Astrocyte (in vitro differentiated cells and primary cell): ENCODE measurements around the gene PTCD2. TPM values are rescaled to one million over a fixed set of nuclear protein-coding genes. Genes with fewer than 3 reads are reported as not detected.

ENCODE experiments used
- DNase-seq: peaks from one replicate; pipeline ENCODE4 v3.0.0-alpha.2; 2010; ENCODE audit warnings: low read depth
- FAIRE-seq: peaks from 2 replicates; lab custom pipeline; 2011; peaks lifted over from hg19 to GRCh38; lab: Jason Lieb, UNC
- H2AFZ ChIP-seq: 2 replicates; pipeline ENCODE4 v1.6.0; 2012; ENCODE audit warnings: low read depth, low read length, inconsistent platforms
- H3K27ac ChIP-seq: 2 replicates; pipeline ENCODE4 v1.5.1; 2011; ENCODE audit warnings: low read depth, low read length, inconsistent platforms
- H3K27me3 ChIP-seq: 2 replicates; pipeline ENCODE4 v1.6.0; 2011; ENCODE audit warnings: low read length, inconsistent platforms; ENCODE audit not compliant: insufficient read depth
- H3K36me3 ChIP-seq: 2 replicates; pipeline ENCODE4 v1.5.1; 2011; ENCODE audit warnings: low read length, inconsistent platforms; ENCODE audit not compliant: insufficient read depth
- H3K4me1 ChIP-seq: 2 replicates; pipeline ENCODE4 v1.5.1; 2011; ENCODE audit warnings: low read length, inconsistent platforms; ENCODE audit not compliant: insufficient read depth
- H3K4me2 ChIP-seq: 2 replicates; pipeline ENCODE4 v1.6.0; 2012; ENCODE audit warnings: low read length, inconsistent platforms
- H3K4me3 ChIP-seq: 2 replicates; pipeline ENCODE4 v1.5.1; 2011; ENCODE audit warnings: low read depth, mild to moderate bottlenecking, low read length, inconsistent platforms; ENCODE audit not compliant: insufficient read depth
- H3K79me2 ChIP-seq: 2 replicates; pipeline ENCODE4 v1.6.0; 2012; ENCODE audit warnings: mild to moderate bottlenecking, low read length, inconsistent platforms; ENCODE audit not compliant: insufficient read depth
- H3K9ac ChIP-seq: 2 replicates; pipeline ENCODE4 v1.6.0; 2012; ENCODE audit warnings: mild to moderate bottlenecking, low read length, inconsistent platforms
- H3K9me3 ChIP-seq: 2 replicates; pipeline ENCODE4 v1.5.1; 2012; ENCODE audit warnings: low read depth, mild to moderate bottlenecking, low read length, inconsistent platforms; ENCODE audit not compliant: insufficient read depth
- H4K20me1 ChIP-seq: 2 replicates; pipeline ENCODE4 v1.6.0; 2012; ENCODE audit warnings: low read length, inconsistent platforms; ENCODE audit not compliant: insufficient read depth
- H3K27ac Mint-ChIP-seq: one replicate; pipeline ENCODE4 v1.8.0; 2021; ENCODE audit warnings: mild to moderate bottlenecking, mixed read lengths; ENCODE audit not compliant: unreplicated experiment
- H3K27me3 Mint-ChIP-seq: one replicate; pipeline ENCODE4 v1.8.0; 2021; ENCODE audit warnings: low read depth, mixed read lengths; ENCODE audit not compliant: unreplicated experiment
- H3K36me3 Mint-ChIP-seq: one replicate; pipeline ENCODE4 v1.8.0; 2021; ENCODE audit warnings: low read depth, mixed read lengths; ENCODE audit not compliant: unreplicated experiment
- H3K4me1 Mint-ChIP-seq: one replicate; pipeline ENCODE4 v1.8.0; 2021; ENCODE audit warnings: low read depth, mixed read lengths; ENCODE audit not compliant: unreplicated experiment
- H3K4me3 Mint-ChIP-seq: one replicate; pipeline ENCODE4 v1.8.0; 2021; ENCODE audit warnings: mild to moderate bottlenecking, moderate library complexity, mixed read lengths; ENCODE audit not compliant: unreplicated experiment
- H3K9me3 Mint-ChIP-seq: one replicate; pipeline ENCODE4 v1.8.0; 2021; ENCODE audit warnings: mild to moderate bottlenecking, mixed read lengths; ENCODE audit not compliant: unreplicated experiment
- EZH2 ChIP-seq: IDR thresholded peaks from 2 replicates; pipeline ENCODE4 v1.6.1; 2012; ENCODE audit warnings: mild to moderate bottlenecking, low read length, inconsistent platforms; ENCODE audit not compliant: insufficient read depth
- total RNA-seq: library from RNA; stranded (reverse); gene quantifications from 2 replicates; pipeline ENCODE4 v1.2.1, GENCODE V29; 2021
- TF ChIP-seq, protein P1 (sequence below): IDR thresholded peaks from 2 replicates; pipeline ENCODE4 v1.5.1; 2011; ENCODE audit warnings: low read depth, mild to moderate bottlenecking, inconsistent platforms, low read length, moderate library complexity; ENCODE audit not compliant: insufficient read depth

PTCD2 gene
- total RNA-seq, 1 donor from 2014 or later: 11.4 TPM

DNA sequence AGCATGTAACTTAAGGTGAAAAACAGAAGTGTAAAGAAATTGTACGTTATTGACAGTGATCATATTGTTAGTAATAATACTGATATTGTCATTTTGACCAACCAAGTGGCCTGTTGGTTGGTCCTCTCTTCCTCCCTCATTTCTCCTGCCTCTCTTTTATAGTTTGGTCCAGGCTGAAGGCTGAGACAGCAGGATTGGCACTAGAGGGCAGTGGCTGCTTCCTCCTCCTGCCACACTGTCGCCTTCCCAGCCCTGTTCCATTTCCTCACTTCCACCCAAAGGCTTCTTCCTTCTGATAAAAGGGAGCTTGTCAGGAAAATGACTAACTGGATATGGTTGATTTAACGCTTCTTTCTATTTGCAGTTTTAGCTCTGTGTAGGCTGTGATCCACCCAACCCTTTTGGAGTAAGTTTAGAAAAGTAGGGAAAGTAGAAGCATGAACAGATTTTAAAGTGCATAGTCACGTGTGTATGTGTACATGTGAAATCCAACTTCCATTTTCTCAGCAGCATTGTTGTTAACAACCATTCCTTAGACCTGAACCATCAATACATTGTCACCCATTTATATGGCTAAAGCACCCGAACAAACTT is 35.6 kb downstream of the PTCD2 start:
- Histone ChIP-seq H3K9me3 (no peaks in the 10 kb centered on the region), H3K4me2 (no peak overlapping the region), H3K36me3 (peaks cover 8% of the 10 kb centered on the region), H3K9ac (no peak overlapping the region), H3K4me3 (no peak overlapping the region), H3K27me3 (no peaks in the 10 kb centered on the region), H2AFZ (no peak overlapping the region), H3K27ac (no peak overlapping the region), H3K79me2 (no peaks in the 10 kb centered on the region), H3K4me1 (no peaks in the 10 kb centered on the region), H4K20me1 (no peaks in the 10 kb centered on the region)
- DNase-seq (no peak), FAIRE-seq (peak; percentile 95)
- TF ChIP-seq EZH2: no peak
- TF ChIP-seq, protein P1, sequence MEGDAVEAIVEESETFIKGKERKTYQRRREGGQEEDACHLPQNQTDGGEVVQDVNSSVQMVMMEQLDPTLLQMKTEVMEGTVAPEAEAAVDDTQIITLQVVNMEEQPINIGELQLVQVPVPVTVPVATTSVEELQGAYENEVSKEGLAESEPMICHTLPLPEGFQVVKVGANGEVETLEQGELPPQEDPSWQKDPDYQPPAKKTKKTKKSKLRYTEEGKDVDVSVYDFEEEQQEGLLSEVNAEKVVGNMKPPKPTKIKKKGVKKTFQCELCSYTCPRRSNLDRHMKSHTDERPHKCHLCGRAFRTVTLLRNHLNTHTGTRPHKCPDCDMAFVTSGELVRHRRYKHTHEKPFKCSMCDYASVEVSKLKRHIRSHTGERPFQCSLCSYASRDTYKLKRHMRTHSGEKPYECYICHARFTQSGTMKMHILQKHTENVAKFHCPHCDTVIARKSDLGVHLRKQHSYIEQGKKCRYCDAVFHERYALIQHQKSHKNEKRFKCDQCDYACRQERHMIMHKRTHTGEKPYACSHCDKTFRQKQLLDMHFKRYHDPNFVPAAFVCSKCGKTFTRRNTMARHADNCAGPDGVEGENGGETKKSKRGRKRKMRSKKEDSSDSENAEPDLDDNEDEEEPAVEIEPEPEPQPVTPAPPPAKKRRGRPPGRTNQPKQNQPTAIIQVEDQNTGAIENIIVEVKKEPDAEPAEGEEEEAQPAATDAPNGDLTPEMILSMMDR: peak; percentile 37
- peaks cover 4% of the 10 kb centered on the region for H3K36me3 Mint-ChIP-seq
- H3K27ac Mint-ChIP-seq: no peak overlapping the region
- no peaks in the 10 kb centered on the region for H3K9me3 Mint-ChIP-seq
- H3K4me1 Mint-ChIP-seq: no peaks in the 10 kb centered on the region
- no peaks in the 10 kb centered on the region for H3K27me3 Mint-ChIP-seq
- H3K4me3 Mint-ChIP-seq: no peak overlapping the region

DNA sequence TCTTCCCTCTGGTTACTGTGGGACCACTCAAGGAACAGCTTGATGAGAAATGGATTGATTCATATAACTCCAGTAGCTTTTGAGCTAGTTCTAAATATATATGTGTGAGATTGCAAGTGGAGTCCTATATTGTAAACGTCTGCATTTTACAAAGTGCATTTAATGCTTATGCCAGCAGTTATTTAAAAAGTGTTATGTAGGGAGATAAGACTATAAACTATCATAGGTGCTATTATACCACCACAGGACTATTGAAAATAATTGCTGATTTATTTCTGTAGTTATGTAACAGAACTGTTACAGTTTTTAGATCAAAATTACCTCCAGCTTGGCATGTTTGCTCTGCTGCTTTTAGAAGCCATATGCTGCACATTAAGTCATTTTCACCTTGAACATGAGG is 36.2 kb downstream of the PTCD2 start:
- H3K9ac ChIP-seq: no peak overlapping the region
- no peaks in the 10 kb centered on the region for H3K27me3 ChIP-seq
- H3K9me3 Mint-ChIP-seq: no peaks in the 10 kb centered on the region
- H3K36me3 Mint-ChIP-seq: peaks cover 7% of the 10 kb centered on the region
- no peaks in the 10 kb centered on the region for H3K4me1 Mint-ChIP-seq
- no peaks in the 10 kb centered on the region for H3K4me1 ChIP-seq
- H3K9me3 ChIP-seq: no peaks in the 10 kb centered on the region
- no peak overlapping the region for H3K4me3 ChIP-seq
- H3K27ac ChIP-seq: no peak overlapping the region
- no peak overlapping the region for H3K4me3 Mint-ChIP-seq
- H3K36me3 ChIP-seq: peaks cover 8% of the 10 kb centered on the region
- DNase-seq (no peak), FAIRE-seq (no peak)
- no peak overlapping the region for H3K27ac Mint-ChIP-seq
- H3K79me2 ChIP-seq: no peaks in the 10 kb centered on the region
- H4K20me1 ChIP-seq: no peaks in the 10 kb centered on the region
- no peaks in the 10 kb centered on the region for H3K27me3 Mint-ChIP-seq
- no peak overlapping the region for H3K4me2 ChIP-seq
- no peak overlapping the region for H2AFZ ChIP-seq
- no peak for TF ChIP-seq EZH2
- TF ChIP-seq, protein P1: no peak

DNA sequence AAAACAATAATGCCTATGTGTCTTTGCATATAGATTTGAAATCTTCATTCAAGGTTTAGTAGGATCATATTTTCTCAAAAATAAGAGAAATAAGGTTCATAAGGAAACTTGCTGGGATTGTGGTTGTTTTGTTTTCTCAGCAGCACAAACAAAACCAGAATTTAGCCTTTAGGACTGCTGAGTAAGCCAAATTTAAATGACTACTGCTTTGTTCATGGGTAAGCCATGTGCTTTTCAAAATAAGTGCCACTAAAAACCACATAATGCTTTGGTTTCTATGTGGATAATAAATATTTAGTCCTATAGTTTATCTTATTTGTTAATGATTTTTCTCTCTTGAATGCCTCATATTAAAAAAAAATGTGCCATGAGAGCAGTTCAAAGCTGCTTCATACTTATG is 38.8 kb downstream of the PTCD2 start:
- DNase-seq: no peak
- Histone ChIP-seq H3K4me1 (peaks cover 12% of the 10 kb centered on the region), H3K9me3 (no peaks in the 10 kb centered on the region), H3K27me3 (no peaks in the 10 kb centered on the region), H3K27ac (no peak overlapping the region), H3K4me2 (no peak overlapping the region), H3K4me3 (no peak overlapping the region), H2AFZ (no peak overlapping the region), H3K79me2 (no peaks in the 10 kb centered on the region), H4K20me1 (no peaks in the 10 kb centered on the region), H3K9ac (no peak overlapping the region), H3K36me3 (peaks cover 8% of the 10 kb centered on the region)
- peaks cover 2% of the 10 kb centered on the region for H3K9me3 Mint-ChIP-seq
- no peak overlapping the region for H3K27ac Mint-ChIP-seq
- no peak overlapping the region for H3K4me3 Mint-ChIP-seq
- no peak for FAIRE-seq
- H3K4me1 Mint-ChIP-seq: peaks cover 15% of the 10 kb centered on the region
- no peaks in the 10 kb centered on the region for H3K27me3 Mint-ChIP-seq
- TF ChIP-seq EZH2: no peak
- TF ChIP-seq, protein P1: no peak
- peaks cover 18% of the 10 kb centered on the region for H3K36me3 Mint-ChIP-seq
